ENCODE results near the gene FAM204A.

Gene FAM204A

GRCh38 chr10:118249714-118250113, 92.4 kb downstream of the FAM204A start:
- no peak for DNase-seq

All from right kidney (tissue), 1 donor.